Measurements from ENCODE around the gene SARS1.

DNA sequence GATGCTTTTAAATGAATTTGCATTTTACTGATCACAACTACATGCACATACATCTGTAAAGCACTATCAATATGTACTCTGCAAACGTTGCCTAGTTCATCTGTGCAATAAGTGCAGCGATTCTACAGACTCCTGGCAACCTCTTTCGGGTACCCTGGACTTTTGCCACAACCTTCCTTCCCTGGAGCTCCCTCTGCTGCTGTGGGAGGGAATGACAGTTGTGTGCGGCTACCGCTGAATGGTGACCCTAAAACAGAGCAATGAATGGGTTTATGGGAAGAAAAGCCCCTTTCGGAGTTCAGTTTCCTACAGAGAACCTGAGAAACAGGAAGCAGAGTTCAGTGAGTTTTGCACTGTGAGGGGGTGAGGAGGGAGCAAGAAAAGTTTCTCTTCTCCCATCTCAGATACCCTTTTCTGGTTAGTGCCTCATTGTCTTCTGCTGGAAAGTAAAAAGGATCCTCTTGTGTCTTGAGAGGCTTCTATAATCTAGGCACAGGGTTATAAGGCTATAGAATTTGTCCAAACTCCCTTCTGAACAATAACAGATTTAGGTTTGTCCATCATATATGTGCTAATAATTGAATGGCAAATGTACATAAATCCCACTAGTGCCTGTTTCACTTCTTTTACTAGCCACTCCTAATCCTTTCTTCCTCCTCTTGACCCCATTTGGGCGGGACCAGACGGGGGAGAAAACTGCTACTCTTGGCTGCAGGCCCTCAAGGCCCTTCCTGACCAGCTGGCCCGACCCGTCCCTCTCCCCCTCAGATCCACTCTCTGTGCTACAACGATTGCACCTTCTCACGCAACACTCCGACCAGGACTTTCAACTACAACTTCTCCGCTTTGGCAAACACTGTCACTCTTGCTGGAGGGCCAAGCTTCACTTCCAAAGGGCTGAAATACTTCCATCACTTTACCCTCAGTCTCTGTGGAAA lies 19.8 kb upstream of the SARS1 start:
- TF ChIP-seq EP300 (IDR thresholded peaks at IDR 0.05): no peak
- TF ChIP-seq CTCF (IDR thresholded peaks at IDR 0.05): no peak
- TF ChIP-seq POLR2A (IDR thresholded peaks at IDR 0.05): no peak
